Vagina (tissue), 2 donors: ENCODE data around the gene PLCG1. TPM values are rescaled to one million over a fixed set of nuclear protein-coding genes. Genes with fewer than 3 reads are reported as not detected.

Experiments
- DNase-seq, 2 donors: peaks; one replicate each; pipeline ENCODE4 v3.0.0-alpha.2; 2017; ENCODE audit errors: extremely low spot score in 2 of 2
- H3K27ac ChIP-seq: fragments of 200-600 bp; sonication (generic); one replicate; pipeline ENCODE4 v1.5.1; 2019
- H3K27me3 ChIP-seq: fragments of 200-600 bp; sonication (generic); one replicate; pipeline ENCODE4 v1.5.1; 2019
- H3K36me3 ChIP-seq, 2 donors: fragments of 200-600 bp; sonication (generic); one replicate each; pipeline ENCODE4 v1.5.1; 2017 to 2019
- H3K4me1 ChIP-seq: fragments of 200-600 bp; sonication (generic); one replicate; pipeline ENCODE4 v1.5.1; 2019
- H3K4me3 ChIP-seq, 2 donors: fragments of 200-600 bp; sonication (generic); 1 replicate in 1 of 2; 2 replicates in 1 of 2; pipeline ENCODE4 v1.5.1; 2016 to 2019
- H3K9me3 ChIP-seq: fragments of 200-600 bp; sonication (generic); one replicate; pipeline ENCODE4 v1.5.1; 2019
- CTCF ChIP-seq, 3 experiments: fragments of 450-650 bp in 2 of 3; fragments of 200-600 bp in 1 of 3; sonication (generic) in 1 of 3; IDR thresholded peaks; one replicate each; pipeline ENCODE4 v1.5.1; 2017 to 2019; ENCODE audit warnings: antibody characterized with exemption in 3 of 3, mild to moderate bottlenecking in 2 of 3, moderate library complexity in 2 of 3
- POLR2A ChIP-seq, 2 donors: fragments of 450-650 bp; IDR thresholded peaks; one replicate each; pipeline ENCODE4 v1.6.1; 2017; ENCODE audit warnings: antibody characterized with exemption in 2 of 2, mild to moderate bottlenecking in 2 of 2, moderate library complexity in 2 of 2
- POLR2AphosphoS5 ChIP-seq, 2 donors: sonication (generic); formaldehyde crosslinking; IDR thresholded peaks; one replicate each; pipeline ENCODE4 v1.9.0; 2017; ENCODE audit warnings: antibody characterized with exemption in 2 of 2, mild to moderate bottlenecking in 2 of 2, low read depth in 1 of 2; ENCODE audit not compliant: insufficient read depth in 1 of 2
- intact Hi-C: fragments of 100-400 bp; cut with DNase I; formaldehyde crosslinking; loops from one replicate; pipeline ENCODE4 v1.15.1; 2023
- total RNA-seq: library from RNA; depleted of rRNA; stranded (reverse); fragments of >200 nt; gene quantifications from one replicate; pipeline ENCODE4 v1.2.3, GENCODE V29; 2016

PLCG1 gene
- total RNA-seq, 1 donor from 2014 or later, result 138 TPM

- no peaks in the 10 kb centered on the region for H3K4me1 ChIP-seq
- H3K27me3 ChIP-seq, result no peaks in the 10 kb centered on the region
- no peaks in the 10 kb centered on the region for H3K9me3 ChIP-seq
- TF ChIP-seq POLR2AphosphoS5 (IDR thresholded peaks at IDR 0.05; ENCODE audit: insufficient read depth in 1 of 2, low read depth in 1 of 2) (no peak), POLR2A (IDR thresholded peaks at IDR 0.05) (no peak), CTCF (IDR thresholded peaks at IDR 0.05) (no peak)
- no peak overlapping the region for H3K27ac ChIP-seq
- no peak for DNase-seq
- intact Hi-C loops, result no loop called here
- H3K4me3 ChIP-seq, result no peak overlapping the region
- peaks cover 0 to 10% of the 10 kb centered on the region in 2 donors for H3K36me3 ChIP-seq
These were observed 46.5 kb downstream of the PLCG1 start for GRCh38 chr20:41183831-41184230.

- TF ChIP-seq CTCF (IDR thresholded peaks at IDR 0.05) (no peak), POLR2A (IDR thresholded peaks at IDR 0.05) (no peak), POLR2AphosphoS5 (IDR thresholded peaks at IDR 0.05; ENCODE audit: insufficient read depth in 1 of 2, low read depth in 1 of 2) (no peak)
- peaks cover 0 to 10% of the 10 kb centered on the region in 2 donors for H3K36me3 ChIP-seq
- DNase-seq, result no peak
- no peak overlapping the region for H3K27ac ChIP-seq
- no peak overlapping the region for H3K4me3 ChIP-seq
- intact Hi-C loops, result no loop called here
- H3K4me1 ChIP-seq, result no peaks in the 10 kb centered on the region
- no peaks in the 10 kb centered on the region for H3K27me3 ChIP-seq
- H3K9me3 ChIP-seq, result no peaks in the 10 kb centered on the region
These were observed 47.8 kb downstream of the PLCG1 start for GRCh38 chr20:41185013-41185757.

- DNase-seq, result no peak
- no peak for TF ChIP-seq POLR2AphosphoS5 (IDR thresholded peaks at IDR 0.05; ENCODE audit: insufficient read depth in 1 of 2, low read depth in 1 of 2)
- no peak for TF ChIP-seq CTCF (IDR thresholded peaks at IDR 0.05)
- TF ChIP-seq POLR2A (IDR thresholded peaks at IDR 0.05), result no peak
- Histone ChIP-seq H3K27ac (no peak overlapping the region), H3K4me1 (no peaks in the 10 kb centered on the region), H3K4me3 (no peak overlapping the region), H3K36me3 (peaks cover 0 to 16% of the 10 kb centered on the region in 2 donors), H3K27me3 (no peaks in the 10 kb centered on the region), H3K9me3 (no peaks in the 10 kb centered on the region)
- intact Hi-C loops, result no loop called here
These were observed 50.3 kb downstream of the PLCG1 start for GRCh38 chr20:41187668-41188067.

GRCh38 chr20:41191562-41192500, 54.5 kb downstream of the PLCG1 start:
- TF ChIP-seq POLR2AphosphoS5 (IDR thresholded peaks at IDR 0.05; ENCODE audit: insufficient read depth in 1 of 2, low read depth in 1 of 2) (no peak), POLR2A (IDR thresholded peaks at IDR 0.05) (no peak), CTCF (IDR thresholded peaks at IDR 0.05) (no peak)
- DNase-seq, result no peak
- Histone ChIP-seq H3K27ac (no peak overlapping the region), H3K27me3 (no peaks in the 10 kb centered on the region), H3K4me1 (no peaks in the 10 kb centered on the region), H3K9me3 (no peaks in the 10 kb centered on the region), H3K36me3 (peaks cover 0 to 10% of the 10 kb centered on the region in 2 donors), H3K4me3 (no peak overlapping the region)
- intact Hi-C loops, result no loop called here
